Spleen (tissue), 11 donors: ENCODE results near the gene CFAP99. TPM values are rescaled to one million over a fixed set of nuclear protein-coding genes. Genes with fewer than 3 reads are reported as not detected.

ENCODE experiments used
- DNase-seq: peaks from one replicate; pipeline ENCODE4 v3.0.0-alpha.2; 2020
- H3K27ac ChIP-seq, 8 donors: fragments of 200-600 bp; sonication (generic) in 7 of 8; 1 replicate in 4 of 8; 2 replicates in 4 of 8; pipeline versions ENCODE4 v1.5.0 to v1.8.0; 2016 to 2021; ENCODE audit warnings: inconsistent platforms in 4 of 8, mild to moderate bottlenecking in 4 of 8, moderate library complexity in 1 of 8
- H3K27me3 ChIP-seq, 7 donors: fragments of 200-600 bp; sonication (generic) in 6 of 7; replicated peaks in 1 of 7; 1 replicate in 4 of 7; 2 replicates in 3 of 7; pipeline versions ENCODE4 v1.5.0 to v1.8.0; 2016 to 2021; ENCODE audit warnings: inconsistent platforms in 3 of 7, mild to moderate bottlenecking in 1 of 7
- H3K36me3 ChIP-seq, 6 donors: fragments of 200-600 bp; sonication (generic) in 5 of 6; 1 replicate in 4 of 6; 2 replicates in 2 of 6; pipeline versions ENCODE4 v1.5.0 to v1.8.0; 2016 to 2021; ENCODE audit warnings: inconsistent platforms in 2 of 6
- H3K4me1 ChIP-seq, 6 donors: fragments of 200-600 bp; sonication (generic) in 5 of 6; 1 replicate in 3 of 6; 2 replicates in 3 of 6; pipeline versions ENCODE4 v1.5.0 to v1.8.0; 2016 to 2021; ENCODE audit warnings: inconsistent platforms in 3 of 6
- H3K4me3 ChIP-seq, 8 donors: fragments of 200-600 bp; sonication (generic) in 7 of 8; 1 replicate in 4 of 8; 2 replicates in 4 of 8; pipeline versions ENCODE4 v1.5.0 to v1.8.0; 2016 to 2021; ENCODE audit warnings: inconsistent platforms in 4 of 8, mild to moderate bottlenecking in 4 of 8, moderate library complexity in 2 of 8
- H3K9me3 ChIP-seq, 8 donors: fragments of 200-600 bp; sonication (generic) in 7 of 8; 1 replicate in 4 of 8; 2 replicates in 4 of 8; pipeline versions ENCODE4 v1.5.0 to v1.8.0; 2016 to 2021; ENCODE audit warnings: inconsistent platforms in 4 of 8
- POLR2A ChIP-seq, 3 donors: fragments of 450-650 bp; IDR thresholded peaks; one replicate each; pipeline ENCODE4 v1.5.1; 2017; ENCODE audit warnings: antibody characterized with exemption in 3 of 3, mild to moderate bottlenecking in 1 of 3
- POLR2AphosphoS5 ChIP-seq, 3 donors: sonication (generic); formaldehyde crosslinking; IDR thresholded peaks; one replicate each; pipeline ENCODE4 v1.5.1; 2017; ENCODE audit warnings: antibody characterized with exemption in 3 of 3
- WGBS, 5 donors: extraction: QIAGEN DNeasy Blood & Tissue Kit in 3 of 5; methylation state at CpG; one replicate each; pipeline versions ENCODE4 v1.1.5 to v1.1.7; 2013 to 2018; 5-methylcytosine and 5-hydroxymethylcytosine counted together
- intact Hi-C: fragments of 100-400 bp; cut with DNase I; formaldehyde crosslinking; loops from one replicate; pipeline ENCODE4 v1.15.0; 2023; ENCODE audit warnings: low total_unique reads
- polyA plus RNA-seq, 3 donors: library from polyadenylated mRNA; stranded (reverse); fragments of 200-250 nt; gene quantifications; one replicate each; pipeline ENCODE4 v1.2.1, GENCODE V29; 2013
- total RNA-seq, 7 donors: library from RNA; depleted of rRNA in 3 of 7; stranded (reverse); fragments of >200 nt in 3 of 7; fragmentation: NEBNext Ultra II Directional in 4 of 7; extraction: Animal tissue kit (Norgen Biotek cat#: 25700) in 4 of 7; gene quantifications; one replicate each; pipeline versions ENCODE4 v1.1.0 to v1.2.1, GENCODE V29; 2016 to 2021
- TF ChIP-seq, protein P1 (sequence below), 11 experiments: fragments of 200-600 bp in 7 of 11; fragments of 450-650 bp in 4 of 11; sonication (generic) in 4 of 11; IDR thresholded peaks in 8 of 11; conservative IDR thresholded peaks in 3 of 11; 1 replicate in 7 of 11; 2 replicates in 4 of 11; pipeline versions ENCODE4 v1.4.0 to v1.8.0; 2016 to 2021; ENCODE audit warnings: antibody characterized with exemption in 11 of 11, inconsistent platforms in 4 of 11, mild to moderate bottlenecking in 1 of 11
- donor health status: healthy with polysubstance abuse.
- donor health status: DM: no; HTN: no; CAD: no; lungs with moderate emphysema.
- donor health status: DM: no; HTN: no; CAD: no.
- donor health status: Bipolar disorder and iron deficiency.
- donor health status: healthy.
- donor health status: DM: no; HTN: no; CAD: no.
- donor health status: DM: yes; HTN: yes; CAD: no.

The CFAP99 gene
- total and polyA plus RNA-seq, 10 donors: 0.13 to 0.22 TPM; not detected in 8

DNA sequence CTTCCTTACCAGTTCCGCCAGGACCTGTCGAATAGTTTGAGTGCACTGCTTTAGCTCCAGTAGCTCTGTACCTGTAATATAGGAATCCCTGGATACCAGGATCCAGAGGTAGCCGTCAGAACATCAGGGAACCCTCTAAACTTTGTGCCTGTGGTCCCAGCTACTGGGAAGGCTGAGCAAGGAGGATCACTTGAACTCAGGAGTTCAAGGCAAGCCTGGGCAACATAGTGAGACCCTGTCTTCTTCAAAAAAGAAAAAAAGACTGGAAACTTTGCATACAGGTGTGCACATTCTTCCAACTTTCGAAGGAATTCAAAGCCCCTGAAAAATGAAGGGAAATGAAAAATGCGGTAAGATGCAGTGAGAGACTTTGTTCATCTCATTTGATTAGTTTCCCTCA lies 85.1 kb downstream of the CFAP99 start:
- 92 to 97% (median 96%) methylated on average over 5 of the region's 5 CpGs for WGBS, 5 donors
- H3K27ac ChIP-seq: peak overlapping the region in 1 of 8 donors; percentile 35
- intact Hi-C loops: no loop called here
- no peak overlapping the region for H3K4me3 ChIP-seq
- no peaks in the 10 kb centered on the region for H3K9me3 ChIP-seq
- peaks cover 0 to 7% (median 0%) of the 10 kb centered on the region in 6 donors for H3K4me1 ChIP-seq
- H3K36me3 ChIP-seq: peaks cover 0 to 100% (median 66%) of the 10 kb centered on the region in 6 donors
- H3K27me3 ChIP-seq: no peaks in the 10 kb centered on the region
- no peak for DNase-seq
- TF ChIP-seq POLR2A (IDR thresholded peaks at IDR 0.05): no peak
- TF ChIP-seq, protein P1, sequence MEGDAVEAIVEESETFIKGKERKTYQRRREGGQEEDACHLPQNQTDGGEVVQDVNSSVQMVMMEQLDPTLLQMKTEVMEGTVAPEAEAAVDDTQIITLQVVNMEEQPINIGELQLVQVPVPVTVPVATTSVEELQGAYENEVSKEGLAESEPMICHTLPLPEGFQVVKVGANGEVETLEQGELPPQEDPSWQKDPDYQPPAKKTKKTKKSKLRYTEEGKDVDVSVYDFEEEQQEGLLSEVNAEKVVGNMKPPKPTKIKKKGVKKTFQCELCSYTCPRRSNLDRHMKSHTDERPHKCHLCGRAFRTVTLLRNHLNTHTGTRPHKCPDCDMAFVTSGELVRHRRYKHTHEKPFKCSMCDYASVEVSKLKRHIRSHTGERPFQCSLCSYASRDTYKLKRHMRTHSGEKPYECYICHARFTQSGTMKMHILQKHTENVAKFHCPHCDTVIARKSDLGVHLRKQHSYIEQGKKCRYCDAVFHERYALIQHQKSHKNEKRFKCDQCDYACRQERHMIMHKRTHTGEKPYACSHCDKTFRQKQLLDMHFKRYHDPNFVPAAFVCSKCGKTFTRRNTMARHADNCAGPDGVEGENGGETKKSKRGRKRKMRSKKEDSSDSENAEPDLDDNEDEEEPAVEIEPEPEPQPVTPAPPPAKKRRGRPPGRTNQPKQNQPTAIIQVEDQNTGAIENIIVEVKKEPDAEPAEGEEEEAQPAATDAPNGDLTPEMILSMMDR (IDR thresholded peaks at IDR 0.05 in 8 of 11, conservative IDR thresholded peaks at IDR 0.05 in 3 of 11): no peak
- no peak for TF ChIP-seq POLR2AphosphoS5 (IDR thresholded peaks at IDR 0.05)

DNA sequence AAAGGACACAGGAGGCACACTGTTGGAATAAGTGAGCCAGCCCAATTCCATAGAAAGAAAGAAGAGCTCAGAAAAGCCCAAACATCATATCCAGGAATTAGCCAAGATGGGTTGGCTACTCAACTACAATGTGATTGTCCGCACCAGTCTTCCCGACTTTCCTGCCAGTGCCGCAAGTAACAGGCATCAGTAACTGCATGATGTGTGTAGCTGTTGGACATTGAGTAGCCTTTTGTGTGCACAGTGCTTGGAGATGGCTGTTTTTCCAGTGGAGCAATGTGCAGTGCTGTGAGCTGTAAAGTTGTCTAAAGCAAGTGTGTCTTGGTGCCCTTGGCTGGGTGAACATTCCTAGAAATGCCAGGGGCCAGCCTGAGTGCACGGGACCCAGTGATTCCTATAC lies 88.5 kb downstream of the CFAP99 start:
- Histone ChIP-seq H3K9me3 (no peaks in the 10 kb centered on the region), H3K36me3 (peaks cover 0 to 97% (median 54%) of the 10 kb centered on the region in 6 donors), H3K27me3 (no peaks in the 10 kb centered on the region), H3K4me1 (peaks cover 0 to 29% (median 2%) of the 10 kb centered on the region in 6 donors), H3K27ac (no peak overlapping the region), H3K4me3 (no peak overlapping the region)
- DNase-seq: no peak
- TF ChIP-seq POLR2AphosphoS5 (IDR thresholded peaks at IDR 0.05) (no peak), POLR2A (IDR thresholded peaks at IDR 0.05) (no peak)
- TF ChIP-seq, protein P1 (IDR thresholded peaks at IDR 0.05 in 8 of 11, conservative IDR thresholded peaks at IDR 0.05 in 3 of 11): no peak
- intact Hi-C loops: no loop called here
- 91 to 98% (median 96%) methylated on average over 4 of the region's 4 CpGs for WGBS, 5 donors

GRCh38 chr4:2507855-2508254 lies 89.1 kb downstream of the CFAP99 start:
- no peaks in the 10 kb centered on the region for H3K27me3 ChIP-seq
- intact Hi-C loops: no loop called here
- no peak overlapping the region for H3K27ac ChIP-seq
- DNase-seq: no peak
- no peak for TF ChIP-seq POLR2A (IDR thresholded peaks at IDR 0.05)
- TF ChIP-seq, protein P1 (IDR thresholded peaks at IDR 0.05 in 8 of 11, conservative IDR thresholded peaks at IDR 0.05 in 3 of 11): no peak
- no peak for TF ChIP-seq POLR2AphosphoS5 (IDR thresholded peaks at IDR 0.05)
- peaks cover 4 to 97% (median 57%) of the 10 kb centered on the region in 6 donors for H3K36me3 ChIP-seq
- H3K9me3 ChIP-seq: no peaks in the 10 kb centered on the region
- 89 to 97% (median 96%) methylated on average over 7 of the region's 7 CpGs for WGBS, 5 donors
- H3K4me3 ChIP-seq: no peak overlapping the region
- peaks cover 0 to 29% (median 3%) of the 10 kb centered on the region in 6 donors for H3K4me1 ChIP-seq

DNA sequence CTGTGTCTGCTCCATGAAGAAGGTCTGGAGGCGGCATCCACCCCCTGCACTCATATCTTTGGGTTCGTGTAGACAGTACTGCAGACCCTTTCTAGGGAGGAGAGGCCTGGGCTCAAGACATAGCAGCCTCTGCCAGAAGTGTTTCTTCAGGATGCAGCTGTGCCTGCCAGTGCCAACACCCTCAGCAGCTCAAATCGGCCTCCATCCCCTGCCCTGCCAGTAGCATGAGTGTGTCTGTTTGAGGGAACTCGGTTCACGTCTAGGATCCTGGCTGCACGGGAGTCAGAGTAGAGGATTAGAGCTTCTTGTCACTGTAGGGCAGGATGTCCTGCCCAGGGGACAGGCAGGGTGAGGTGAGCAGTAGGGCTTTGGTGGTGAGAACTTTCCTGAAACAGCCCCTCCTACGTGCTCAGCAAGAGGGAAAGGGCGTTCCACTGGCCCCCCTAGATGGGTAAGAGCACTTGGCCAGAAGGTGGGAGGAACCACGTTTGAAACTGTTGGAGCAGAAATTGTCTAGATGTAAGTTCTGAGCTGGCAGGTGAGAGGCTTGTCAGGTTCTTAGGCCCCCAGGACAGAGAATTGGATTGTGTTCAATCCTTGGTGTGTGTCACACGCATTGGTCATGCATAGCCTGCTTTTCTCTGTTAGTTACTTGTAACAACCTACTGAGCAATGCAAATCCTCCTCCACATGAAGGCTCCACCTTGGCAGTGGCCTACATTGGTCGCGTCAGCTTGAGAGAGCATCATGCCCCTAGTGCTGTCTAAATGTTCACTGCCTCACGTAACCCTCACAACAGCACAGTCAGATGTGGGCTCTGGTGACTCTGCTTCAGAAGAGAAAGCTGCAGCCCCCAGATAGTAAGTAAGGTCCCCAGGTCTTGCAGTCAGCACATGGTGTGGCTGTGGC lies 91.8 kb downstream of the CFAP99 start:
- Histone ChIP-seq H3K4me1 (peaks cover 0 to 24% (median 3%) of the 10 kb centered on the region in 6 donors), H3K27me3 (no peaks in the 10 kb centered on the region), H3K4me3 (no peak overlapping the region), H3K27ac (peak overlapping the region in 4 of 8 donors; percentile 3 to 62 (median 35)), H3K9me3 (no peaks in the 10 kb centered on the region), H3K36me3 (peaks cover 4 to 97% (median 76%) of the 10 kb centered on the region in 6 donors)
- no peak for DNase-seq
- 83 to 90% (median 85%) methylated on average over 12 to 13 of the region's 13 CpGs for WGBS, 5 donors
- TF ChIP-seq POLR2AphosphoS5 (IDR thresholded peaks at IDR 0.05) (peak in 1 of 3 donors; percentile 11), POLR2A (IDR thresholded peaks at IDR 0.05) (no peak)
- TF ChIP-seq, protein P1 (IDR thresholded peaks at IDR 0.05 in 8 of 11, conservative IDR thresholded peaks at IDR 0.05 in 3 of 11): no peak
- intact Hi-C loops: no loop called here
